GM18526 (cell line): ENCODE results near the gene CACNA1I.

Experiments
- POLR2A ChIP-seq: IDR thresholded peaks from 3 replicates; pipeline ENCODE4 v1.6.1; 2011; ENCODE audit not compliant: insufficient read length; ENCODE audit errors: extremely low read depth

The CACNA1I gene

GRCh38 chr22:39686178-39686620, 115.6 kb downstream of the CACNA1I start:
- TF ChIP-seq POLR2A = no peak

- no peak for TF ChIP-seq POLR2A
Measured at GRCh38 chr22:39686776-39687525, 116.4 kb downstream of the CACNA1I start.

DNA sequence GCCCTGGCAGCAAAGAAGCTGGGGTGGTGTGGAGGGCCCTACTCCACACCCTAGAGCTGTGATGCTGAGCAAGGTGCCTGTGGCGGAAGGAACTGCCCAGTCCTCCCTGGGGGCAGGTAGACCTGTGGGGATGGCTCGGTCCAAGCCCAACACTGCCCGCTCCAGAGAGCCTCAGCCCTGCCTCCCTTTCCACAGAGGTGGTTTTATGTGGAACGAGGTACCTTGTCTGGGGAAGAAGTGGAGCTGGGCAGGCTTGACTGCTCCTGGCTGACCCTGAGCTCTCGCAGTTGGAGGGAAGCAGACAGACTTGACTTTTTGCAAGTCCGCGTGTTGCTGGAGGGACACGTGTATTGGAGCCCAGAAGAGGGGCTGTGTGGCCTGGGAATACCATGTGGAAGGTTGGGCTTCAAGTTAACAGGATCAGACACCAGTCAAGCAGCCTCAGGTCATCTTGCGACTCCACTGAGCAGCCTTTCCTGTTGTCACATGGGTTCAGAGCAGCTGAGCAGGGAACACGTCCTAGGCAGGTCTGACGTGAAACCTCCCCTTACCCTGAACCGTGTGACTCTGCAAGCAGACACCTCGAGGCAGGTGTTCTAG, 117.7 kb downstream of the CACNA1I start:
- TF ChIP-seq POLR2A = no peak

GRCh38 chr22:39689421-39689820, 118.9 kb downstream of the CACNA1I start:
- TF ChIP-seq POLR2A = no peak

- no peak for TF ChIP-seq POLR2A
Measured at GRCh38 chr22:39690881-39691605, 120.5 kb downstream of the CACNA1I start.

DNA sequence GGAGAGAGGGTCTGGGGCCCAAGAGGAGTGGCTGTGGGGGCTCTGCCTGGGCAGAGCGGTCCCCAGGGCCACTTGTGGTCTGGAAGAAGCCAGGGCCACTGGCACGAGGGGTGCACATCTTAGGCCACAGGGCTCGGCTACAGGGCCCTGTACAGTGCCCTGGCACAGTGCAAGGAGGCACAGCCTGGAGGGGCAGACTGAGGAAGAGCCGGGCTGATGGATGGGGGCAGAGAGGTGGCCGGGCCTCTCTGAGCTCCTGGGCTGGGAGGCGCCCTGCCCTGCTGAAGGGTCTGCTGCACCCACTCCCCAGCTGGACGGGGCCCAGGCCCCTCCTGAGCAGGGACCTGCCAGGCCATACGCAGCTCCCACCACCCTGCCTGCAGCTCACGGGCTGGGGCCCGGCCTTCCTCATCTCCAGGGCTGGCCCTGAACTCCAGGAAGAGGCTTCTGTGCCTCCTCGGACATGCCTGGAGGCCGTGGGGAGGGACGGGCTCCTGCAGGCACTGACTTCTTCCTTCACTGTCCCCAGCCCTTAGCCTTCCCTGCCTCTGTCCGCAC, 123.5 kb downstream of the CACNA1I start:
- TF ChIP-seq POLR2A = no peak

- no peak for TF ChIP-seq POLR2A
Measured at GRCh38 chr22:39697790-39698430, 127.4 kb downstream of the CACNA1I start.

- no peak for TF ChIP-seq POLR2A
Measured at GRCh38 chr22:39699631-39700360, 129.2 kb downstream of the CACNA1I start.

- TF ChIP-seq POLR2A = no peak
Measured at GRCh38 chr22:39700565-39700964, 130.0 kb downstream of the CACNA1I start.

DNA sequence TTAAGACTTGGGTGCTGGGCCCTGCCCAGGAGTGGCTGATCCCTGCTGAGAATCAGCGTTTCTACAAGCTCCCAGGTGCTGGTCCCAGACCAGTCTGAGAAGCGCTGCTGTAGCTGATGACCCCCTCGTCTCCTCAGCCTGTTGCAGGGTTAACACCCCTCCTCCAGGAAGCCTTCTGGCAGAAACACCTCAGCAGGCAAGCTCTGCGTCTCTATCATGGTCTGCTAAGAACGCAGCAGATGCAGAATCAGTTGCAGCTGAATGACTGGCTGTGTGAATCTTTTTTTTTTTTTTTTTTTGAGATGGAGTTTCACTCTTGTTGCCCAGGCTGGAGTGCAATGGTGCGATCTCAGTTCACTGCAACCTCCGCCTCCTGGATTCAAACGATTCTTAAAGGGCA, 132.5 kb downstream of the CACNA1I start:
- no peak for TF ChIP-seq POLR2A

DNA sequence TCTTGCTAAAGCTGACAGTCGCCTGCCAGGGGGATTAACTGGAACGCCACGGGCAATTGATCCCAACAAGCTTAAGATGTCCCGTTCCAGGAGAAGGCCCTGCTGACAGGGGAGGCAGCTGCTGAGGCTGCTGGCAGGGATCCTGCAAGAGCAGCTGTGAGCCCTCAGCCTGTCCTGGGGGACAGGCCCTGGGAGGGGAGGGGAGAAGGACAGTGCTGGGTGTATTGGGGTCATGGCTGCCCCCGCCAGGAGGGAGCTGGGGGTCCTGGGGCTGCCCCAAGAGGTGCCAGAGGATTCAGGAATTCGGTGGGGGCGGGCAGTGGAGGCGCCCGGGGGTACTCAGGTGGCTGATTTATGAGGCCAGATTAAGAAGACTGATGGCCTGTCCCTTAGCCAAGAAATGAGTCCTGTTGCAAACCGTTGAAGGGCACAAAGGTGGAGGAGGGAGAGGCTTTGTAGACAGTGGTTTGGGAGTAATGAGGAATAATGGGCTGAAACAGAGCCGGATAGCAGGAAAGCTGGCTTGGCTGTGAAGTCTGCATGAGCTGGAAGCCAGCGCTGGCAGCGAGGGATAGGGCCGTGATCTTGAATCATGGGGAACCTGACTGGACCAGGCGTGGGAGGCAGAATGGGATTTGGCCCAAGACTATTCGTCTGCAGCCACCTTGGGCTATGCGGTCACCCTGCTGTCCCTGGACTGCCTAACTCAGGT, 133.5 kb downstream of the CACNA1I start:
- TF ChIP-seq POLR2A = no peak

GRCh38 chr22:39705386-39705785, 134.8 kb downstream of the CACNA1I start:
- TF ChIP-seq POLR2A = no peak

- no peak for TF ChIP-seq POLR2A
Measured at GRCh38 chr22:39706376-39707140, 136.0 kb downstream of the CACNA1I start.
